Activated naive CD4-positive, alpha-beta T cell treated with anti-CD3 and anti-CD28 coated beads for 36 hours (primary cell): ENCODE data around the gene TMC4. TPM values are rescaled to one million over a fixed set of nuclear protein-coding genes. Genes with fewer than 3 reads are reported as not detected.
A peak's percentile ranks its signal among the peaks of the same experiment; 100 is the strongest.
"Not testable (repeated sequence)": the region's sequence is repeated elsewhere in the genome, so short reads cannot be mapped to it uniquely, and the experiment has no call there.

Source experiments
- CTCF ChIA-PET: fragments of 350-600 bp; sonication (Branson Sonifier 250); formaldehyde crosslinking; loops from one replicate; lab custom pipeline; 2021; ENCODE audit warnings: antibody characterized with exemption; lab: Charles Lee
- DNase-seq: peaks from one replicate; pipeline ENCODE4 v3.0.0-alpha.2; 2020
- H3K27ac Mint-ChIP-seq: one replicate; pipeline ENCODE4 v1.8.0; 2021; ENCODE audit warnings: mild to moderate bottlenecking, mixed read lengths
- H3K27me3 Mint-ChIP-seq: one replicate; pipeline ENCODE4 v1.8.0; 2021; ENCODE audit warnings: low read depth, mixed read lengths
- H3K36me3 Mint-ChIP-seq: one replicate; pipeline ENCODE4 v1.8.0; 2021; ENCODE audit warnings: low read depth, mixed read lengths
- H3K4me1 Mint-ChIP-seq: one replicate; pipeline ENCODE4 v1.8.0; 2021; ENCODE audit warnings: low read depth, mixed read lengths
- H3K4me3 Mint-ChIP-seq: one replicate; pipeline ENCODE4 v1.8.0; 2021; ENCODE audit warnings: mild to moderate bottlenecking, moderate library complexity, mixed read lengths
- H3K9me3 Mint-ChIP-seq: one replicate; pipeline ENCODE4 v1.8.0; 2021; ENCODE audit warnings: mixed read lengths
- intact Hi-C: fragments of 100-400 bp; cut with micrococcal nuclease; formaldehyde crosslinking; loops from one replicate; pipeline ENCODE4 v1.15.1; 2023
- total RNA-seq, 2 experiments: library from RNA; stranded (reverse); gene quantifications; one replicate each; pipeline ENCODE4 v1.2.3, GENCODE V29; 2021

TMC4 gene
- total RNA-seq: under 1 TPM in 1 of 2 experiments, not detected in 1; 0.24 TPM

GRCh38 chr19:54172471-54173358 lies at the start of gene TMC4:
TMC4 (minus strand) TSS chr19:54173160; CDS start chr19:54173117, 43 bp downstream.
- Mint-ChIP-seq H3K27ac (no peak within 1 kb of the TSS), H3K9me3 (no peaks in the 10 kb centered on the region), H3K27me3 (no peaks in the 10 kb centered on the region), H3K4me3 (no peak within 1 kb of the TSS), H3K36me3 (peaks cover 8% of the 10 kb centered on the region), H3K4me1 (peaks cover 9% of the 10 kb centered on the region)
- DNase-seq: no peak
- intact Hi-C loops: no loop called here
- CTCF ChIA-PET: no interaction called here

GRCh38 chr19:54221947-54222346 lies 49.0 kb upstream of the TMC4 start:
- H3K4me1 Mint-ChIP-seq, DNase-seq, H3K36me3 Mint-ChIP-seq, CTCF ChIA-PET, H3K9me3 Mint-ChIP-seq, H3K27ac Mint-ChIP-seq, H3K27me3 Mint-ChIP-seq, H3K4me3 Mint-ChIP-seq: not testable (repeated sequence)
- intact Hi-C loops: loop anchor here (2.0 kb wide), 1 partner anchor 23 kb away; no protein-coding TSS in a partner anchor

DNA sequence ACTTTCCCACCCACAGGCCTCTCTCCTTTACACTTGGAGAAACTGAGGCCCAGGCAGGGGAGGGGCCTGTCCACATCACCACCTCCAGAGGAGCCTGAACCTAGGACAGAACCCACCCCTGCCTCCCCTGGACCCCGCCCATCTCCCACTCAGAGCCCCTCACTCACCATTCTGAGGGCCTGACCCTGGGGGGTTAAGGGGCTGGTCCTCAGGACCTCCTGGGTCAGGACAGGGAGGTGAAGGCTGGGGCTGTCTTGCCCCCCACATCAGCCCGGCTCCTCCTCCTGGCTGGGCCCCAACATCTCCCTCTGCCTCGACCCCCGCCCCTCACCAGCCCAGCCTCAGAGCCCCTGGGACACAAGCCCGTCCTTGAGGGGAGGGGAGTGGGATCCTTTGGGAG lies 46.7 kb upstream of the TMC4 start:
- H3K27me3 Mint-ChIP-seq, H3K4me1 Mint-ChIP-seq, intact Hi-C loops, DNase-seq, H3K36me3 Mint-ChIP-seq, CTCF ChIA-PET, H3K27ac Mint-ChIP-seq, H3K4me3 Mint-ChIP-seq, H3K9me3 Mint-ChIP-seq: not testable (repeated sequence)

- intact Hi-C loops: no loop called here
- Mint-ChIP-seq H3K36me3 (peaks cover 10% of the 10 kb centered on the region), H3K4me3 (no peak overlapping the region), H3K27me3 (peaks cover 5% of the 10 kb centered on the region), H3K27ac (no peak overlapping the region), H3K9me3 (no peaks in the 10 kb centered on the region), H3K4me1 (peaks cover 8% of the 10 kb centered on the region)
- no peak for DNase-seq
- CTCF ChIA-PET: no interaction called here
Observed at GRCh38 chr19:54218960-54219661, 46.2 kb upstream of the TMC4 start.

- H3K4me1 Mint-ChIP-seq: peaks cover 4% of the 10 kb centered on the region
- CTCF ChIA-PET: no interaction called here
- H3K4me3 Mint-ChIP-seq: no peak overlapping the region
- no peaks in the 10 kb centered on the region for H3K9me3 Mint-ChIP-seq
- intact Hi-C loops: no loop called here
- peaks cover 12% of the 10 kb centered on the region for H3K36me3 Mint-ChIP-seq
- peaks cover 2% of the 10 kb centered on the region for H3K27me3 Mint-ChIP-seq
- DNase-seq: no peak
- H3K27ac Mint-ChIP-seq: no peak overlapping the region
Observed at GRCh38 chr19:54218259-54218658, 45.3 kb upstream of the TMC4 start.

DNA sequence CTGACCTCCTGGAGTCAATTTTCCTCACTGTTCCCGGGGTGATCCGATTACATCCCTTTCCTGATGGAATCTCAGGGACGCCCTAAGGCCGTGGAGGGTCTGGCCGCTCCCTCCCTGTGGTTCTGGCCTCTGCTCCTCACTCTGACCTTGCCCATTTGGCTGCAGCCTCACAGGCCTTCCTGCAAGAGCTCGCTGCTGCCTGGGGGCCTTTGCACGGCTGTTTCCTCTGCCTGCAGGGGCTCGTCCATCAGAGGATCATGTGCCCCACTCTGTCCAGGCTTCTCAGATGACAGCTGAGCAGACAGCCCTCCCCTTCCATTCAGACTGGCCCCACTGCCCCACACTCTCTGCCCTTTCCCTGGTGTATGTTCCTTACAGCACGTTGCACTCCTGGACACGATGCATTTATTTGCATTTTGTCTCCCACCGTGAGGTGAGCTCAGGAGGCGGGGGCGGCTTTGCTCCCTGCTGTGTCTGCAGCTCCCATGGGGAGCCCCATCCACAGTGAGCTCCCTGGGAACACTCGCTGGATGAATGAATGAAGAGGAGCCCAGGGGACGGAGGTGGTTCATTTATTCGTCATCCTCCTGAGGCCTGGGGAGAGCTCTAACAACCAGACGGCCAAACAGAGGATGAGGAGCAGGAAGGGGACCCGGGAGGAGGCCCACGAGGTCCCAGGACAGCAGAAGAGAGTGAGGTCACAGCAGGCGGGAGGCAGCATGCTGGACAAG lies 44.7 kb upstream of the TMC4 start:
- intact Hi-C loops, H3K27me3 Mint-ChIP-seq, H3K4me1 Mint-ChIP-seq, H3K4me3 Mint-ChIP-seq, H3K9me3 Mint-ChIP-seq, DNase-seq, H3K27ac Mint-ChIP-seq: not testable (repeated sequence)
- H3K36me3 Mint-ChIP-seq: peaks cover 16% of the 10 kb centered on the region
- CTCF ChIA-PET: interaction anchor here (1.1 kb wide), 1 partner anchor 48 kb away, joined by 4 read pairs; no protein-coding TSS in a partner anchor

DNA sequence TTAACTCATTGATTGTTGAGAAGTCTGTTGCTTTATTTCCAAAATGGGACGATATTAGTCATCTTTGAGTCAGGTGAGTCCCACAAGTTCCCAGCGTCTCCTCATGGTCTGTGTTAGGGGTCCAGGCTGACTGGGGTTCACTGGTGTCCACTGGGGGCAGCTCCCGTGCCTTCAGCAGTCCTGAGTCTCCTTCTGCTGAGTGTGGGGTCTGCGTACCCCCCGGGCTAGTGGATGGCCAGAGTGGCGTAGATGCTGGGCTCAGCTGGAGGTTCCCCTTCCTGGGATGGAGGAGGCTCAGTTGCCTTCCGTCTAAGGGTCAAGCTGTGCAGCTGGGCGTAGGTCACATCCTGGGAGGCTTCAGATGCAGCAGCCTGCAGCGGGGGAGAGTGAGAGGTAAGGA lies 43.9 kb upstream of the TMC4 start:
- H3K27me3 Mint-ChIP-seq: no peaks in the 10 kb centered on the region
- H3K9me3 Mint-ChIP-seq: no peaks in the 10 kb centered on the region
- intact Hi-C loops: no loop called here
- H3K4me1 Mint-ChIP-seq: peaks cover 4% of the 10 kb centered on the region
- H3K27ac Mint-ChIP-seq: no peak overlapping the region
- peaks cover 16% of the 10 kb centered on the region for H3K36me3 Mint-ChIP-seq
- CTCF ChIA-PET: interaction anchor here (1.1 kb wide), 1 partner anchor 49 kb away, joined by 4 read pairs; no protein-coding TSS in a partner anchor
- H3K4me3 Mint-ChIP-seq: no peak overlapping the region
- DNase-seq: no peak

DNA sequence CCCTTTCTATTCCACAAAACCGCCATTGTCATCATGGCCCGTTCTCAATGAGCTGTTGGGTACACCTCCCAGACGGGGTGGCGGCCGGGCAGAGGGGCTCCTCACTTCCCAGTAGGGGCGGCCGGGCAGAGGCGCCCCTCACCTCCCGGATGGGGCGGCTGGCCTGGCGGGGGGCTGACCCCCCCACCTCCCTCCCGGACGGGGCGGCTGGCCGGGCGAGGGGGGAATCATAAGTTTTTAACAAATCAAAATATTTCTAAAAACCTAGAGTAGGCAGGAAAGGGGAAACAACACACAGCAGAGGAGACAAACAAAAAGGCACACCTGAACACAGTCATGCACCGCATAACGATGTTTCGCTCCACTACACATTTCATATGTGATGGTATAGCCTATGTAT lies 41.8 kb upstream of the TMC4 start:
- intact Hi-C loops, H3K27ac Mint-ChIP-seq, H3K9me3 Mint-ChIP-seq, H3K4me3 Mint-ChIP-seq, H3K27me3 Mint-ChIP-seq, DNase-seq, CTCF ChIA-PET: not testable (repeated sequence)
- H3K4me1 Mint-ChIP-seq: peaks cover 17% of the 10 kb centered on the region
- peaks cover 33% of the 10 kb centered on the region for H3K36me3 Mint-ChIP-seq

DNA sequence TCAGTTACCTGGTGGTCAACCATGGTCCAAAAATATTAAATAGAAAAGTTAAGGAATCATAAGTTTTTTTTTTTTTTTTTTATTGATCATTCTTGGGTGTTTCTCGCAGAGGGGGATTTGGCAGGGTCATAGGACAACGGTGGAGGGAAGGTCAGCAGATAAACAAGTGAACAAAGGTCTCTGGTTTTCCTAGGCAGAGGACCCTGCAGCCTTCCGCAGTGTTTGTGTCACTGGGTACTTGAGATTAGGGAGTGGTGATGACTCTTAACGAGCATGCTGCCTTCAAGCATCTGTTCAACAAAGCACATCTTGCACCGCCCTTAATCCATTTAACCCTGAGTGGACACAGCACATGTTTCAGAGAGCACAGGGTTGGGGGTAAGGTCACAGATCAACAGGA lies 41.3 kb upstream of the TMC4 start:
- DNase-seq: not testable (repeated sequence)

GRCh38 chr19:54211235-54211634 lies 38.3 kb upstream of the TMC4 start:
- Mint-ChIP-seq H3K27me3 (no peaks in the 10 kb centered on the region), H3K9me3 (no peaks in the 10 kb centered on the region), H3K27ac (peak overlapping the region; percentile 42), H3K36me3 (peaks cover 54% of the 10 kb centered on the region), H3K4me3 (no peak overlapping the region), H3K4me1 (peaks cover 52% of the 10 kb centered on the region)
- DNase-seq: no peak
- intact Hi-C loops: no loop called here
- CTCF ChIA-PET: no interaction called here

More for the DNA sequence above, 41.3 kb upstream of the TMC4 start:
- H3K27ac Mint-ChIP-seq: peak overlapping the region; percentile 46
- H3K36me3 Mint-ChIP-seq: peaks cover 33% of the 10 kb centered on the region
- CTCF ChIA-PET, H3K27me3 Mint-ChIP-seq, H3K9me3 Mint-ChIP-seq, intact Hi-C loops, H3K4me3 Mint-ChIP-seq: not testable (repeated sequence)
- H3K4me1 Mint-ChIP-seq: peaks cover 23% of the 10 kb centered on the region

DNA sequence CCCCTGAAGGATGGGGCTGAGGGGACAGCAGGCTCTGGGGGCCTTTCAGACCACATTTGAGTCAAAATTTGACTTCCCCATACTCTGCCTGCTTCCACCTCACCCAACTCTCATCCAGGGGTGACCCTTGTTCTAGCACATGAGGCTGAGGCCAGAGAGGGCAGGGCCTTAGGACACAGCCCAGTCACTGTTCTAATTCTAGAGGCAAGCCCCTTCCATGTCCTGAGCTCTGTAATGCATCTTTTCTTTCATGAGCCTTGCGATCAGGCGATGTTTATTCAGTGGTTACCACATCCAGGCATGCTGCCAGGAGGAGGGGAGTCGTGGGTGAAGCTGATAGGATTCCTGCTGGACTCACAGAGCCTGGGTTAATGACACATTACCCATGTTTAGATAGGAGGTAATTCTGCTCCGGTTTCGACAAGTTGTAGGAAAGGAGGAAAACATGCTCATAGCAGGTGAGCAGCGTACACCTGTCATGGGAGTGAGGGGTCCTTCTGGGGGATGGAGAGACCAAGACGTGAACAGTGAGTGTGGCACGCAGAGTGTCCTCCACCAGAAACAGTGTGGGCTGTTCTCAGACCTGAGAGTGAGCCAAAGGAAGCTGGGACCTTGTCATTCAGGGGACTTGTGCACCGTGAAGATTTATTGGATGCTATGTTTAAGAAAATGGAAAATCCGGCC lies 37.0 kb upstream of the TMC4 start:
- Mint-ChIP-seq H3K27me3 (no peaks in the 10 kb centered on the region), H3K4me1 (peaks cover 65% of the 10 kb centered on the region), H3K27ac (peak overlapping the region; percentile 73), H3K36me3 (peaks cover 61% of the 10 kb centered on the region), H3K9me3 (no peaks in the 10 kb centered on the region), H3K4me3 (no peak overlapping the region)
- CTCF ChIA-PET: interaction anchor here (0.7 kb wide), 1 partner anchor 98 kb away, joined by 7 read pairs; no protein-coding TSS in a partner anchor
- intact Hi-C loops: loop anchor here (2.0 to 5.0 kb wide), 2 partner anchors 19 to 343 kb away; partner anchors contain the start of genes MYADM and TSEN34
- DNase-seq: no peak
